Measurements from ENCODE around the gene TEKTIP1.

The TEKTIP1 gene

GRCh38 chr19:3538965-3539755, at the start of gene TEKTIP1:
TSS of gene TEKTIP1 (plus strand) at chr19:3539174. CDS start at chr19:3539178, 4 bp downstream.
- no peak for DNase-seq (ENCODE audit: low spot score)

GRCh38 chr19:3491396-3492119, 47.4 kb upstream of the TEKTIP1 start:
- DNase-seq (ENCODE audit: low spot score), result no peak

- DNase-seq (ENCODE audit: low spot score), result no peak
These were observed 46.7 kb upstream of the TEKTIP1 start for GRCh38 chr19:3492131-3492839.

GRCh38 chr19:3492919-3493318, 46.1 kb upstream of the TEKTIP1 start:
- DNase-seq (ENCODE audit: low spot score), result no peak

GRCh38 chr19:3493651-3494050, 45.3 kb upstream of the TEKTIP1 start:
- DNase-seq (ENCODE audit: low spot score), result no peak

GRCh38 chr19:3494051-3494450, 44.9 kb upstream of the TEKTIP1 start:
- peak; percentile 96 for DNase-seq (ENCODE audit: low spot score)

GRCh38 chr19:3494559-3494958, 44.4 kb upstream of the TEKTIP1 start:
- DNase-seq (ENCODE audit: low spot score), result peak; percentile 57

GRCh38 chr19:3496392-3497273, 42.3 kb upstream of the TEKTIP1 start:
- DNase-seq (ENCODE audit: low spot score), result no peak

- DNase-seq (ENCODE audit: low spot score), result no peak
These were observed 41.0 kb upstream of the TEKTIP1 start for GRCh38 chr19:3497757-3498520.

- DNase-seq (ENCODE audit: low spot score), result no peak
These were observed 39.1 kb upstream of the TEKTIP1 start for GRCh38 chr19:3499738-3500428.

GRCh38 chr19:3500429-3501101, 38.4 kb upstream of the TEKTIP1 start, which contains the start of gene DOHH:
TSS of gene DOHH (minus strand) at chr19:3500674. CDS start at chr19:3496814, 3,860 bp downstream.
- DNase-seq (ENCODE audit: low spot score), result peak; percentile 99

- no peak for DNase-seq (ENCODE audit: low spot score)
These were observed 37.2 kb upstream of the TEKTIP1 start for GRCh38 chr19:3501780-3502179.

GRCh38 chr19:3503036-3503572, 35.9 kb upstream of the TEKTIP1 start:
- no peak for DNase-seq (ENCODE audit: low spot score)

- DNase-seq (ENCODE audit: low spot score), result no peak
These were observed 34.2 kb upstream of the TEKTIP1 start for GRCh38 chr19:3504735-3505134.

GRCh38 chr19:3505598-3506383, 33.2 kb upstream of the TEKTIP1 start, which contains the start of gene FZR1:
TSS of gene FZR1 (plus strand) at chr19:3506311. CDS start at chr19:3522990, 16,679 bp downstream.
- peak; percentile 99 for DNase-seq (ENCODE audit: low spot score)

- DNase-seq (ENCODE audit: low spot score), result no peak
These were observed 32.3 kb upstream of the TEKTIP1 start for GRCh38 chr19:3506384-3507340.
